Adrenal gland (tissue), 12 donors: Measurements from ENCODE around the gene TTLL12. TPM values are rescaled to one million over a fixed set of nuclear protein-coding genes. Genes with fewer than 3 reads are reported as not detected.

ENCODE experiments used
- DNase-seq, 7 donors: peaks; one replicate each; pipeline ENCODE4 v3.0.0-alpha.2; 2019 to 2020
- H3K27ac ChIP-seq, 5 donors: fragments of 200-600 bp; sonication (generic) in 4 of 5; 1 replicate in 3 of 5; 2 replicates in 2 of 5; pipeline versions ENCODE4 v1.5.1 to v1.8.0; 2016 to 2020; ENCODE audit warnings: mild to moderate bottlenecking in 1 of 5
- H3K27me3 ChIP-seq: fragments of 200-600 bp; 2 replicates; pipeline ENCODE4 v1.8.0; 2021
- H3K36me3 ChIP-seq, 2 donors: fragments of 200-600 bp; replicated peaks in 1 of 2; 1 replicate in 1 of 2; 2 replicates in 1 of 2; pipeline versions ENCODE4 v1.5.1 to v1.8.0; 2018 to 2022
- H3K4me1 ChIP-seq, 2 donors: fragments of 200-600 bp; replicated peaks in 1 of 2; 1 replicate in 1 of 2; 2 replicates in 1 of 2; pipeline versions ENCODE4 v1.5.1 to v1.8.0; 2018 to 2021
- H3K4me3 ChIP-seq, 4 donors: fragments of 200-600 bp; sonication (generic) in 3 of 4; one replicate each; pipeline ENCODE4 v1.5.1; 2016 to 2018
- H3K9me3 ChIP-seq, 3 donors: fragments of 200-600 bp; sonication (generic) in 1 of 3; replicated peaks in 1 of 3; 1 replicate in 2 of 3; 2 replicates in 1 of 3; pipeline versions ENCODE4 v1.5.1 to v1.8.0; 2016 to 2021
- POLR2A ChIP-seq, 2 donors: fragments of 450-650 bp; IDR thresholded peaks; one replicate each; pipeline ENCODE4 v1.6.1; 2017; ENCODE audit warnings: antibody characterized with exemption in 2 of 2, mild to moderate bottlenecking in 2 of 2, moderate library complexity in 1 of 2
- WGBS, 4 donors: extraction: QIAGEN DNeasy Blood & Tissue Kit in 2 of 4; methylation state at CpG; one replicate each; pipeline versions ENCODE4 v1.1.5 to v1.1.7; 2013 to 2017; 5-methylcytosine and 5-hydroxymethylcytosine counted together
- intact Hi-C, 2 donors: fragments of 100-400 bp; cut with DNase I; formaldehyde crosslinking; loops; one replicate each; pipeline versions ENCODE4 v1.14.1 to v1.15.0; 2022 to 2023
- polyA plus RNA-seq, 3 donors: library from polyadenylated mRNA; stranded (reverse); fragments of 200-250 nt in 2 of 3; fragments of 350-450 nt in 1 of 3; fragmentation: Illumina TruSeq in 1 of 3; extraction: RNeasy Lipid Tissue Mini Kit (QIAGEN cat#74804) in 1 of 3; gene quantifications; one replicate each; pipeline ENCODE4 v1.2.3, GENCODE V29; 2013 to 2014
- total RNA-seq, 9 donors: library from RNA; depleted of rRNA in 4 of 9; stranded (reverse); fragments of >200 nt in 4 of 9; fragments of 120-200 nt in 1 of 9; fragmentation: NEBNext Ultra II Directional in 1 of 9; extraction: Animal tissue kit (Norgen Biotek cat#: 25700) in 1 of 9; gene quantifications; one replicate each; pipeline versions ENCODE4 v1.1.0 to v1.2.4, GENCODE V29; 2013 to 2023
- TF ChIP-seq, protein P1 (sequence below), 6 experiments: fragments of 450-650 bp in 4 of 6; fragments of 200-600 bp in 2 of 6; sonication (generic) in 1 of 6; IDR thresholded peaks; 1 replicate in 5 of 6; 2 replicates in 1 of 6; pipeline versions ENCODE4 v1.5.1 to v1.8.0; 2016 to 2021; ENCODE audit warnings: antibody characterized with exemption in 6 of 6, mild to moderate bottlenecking in 2 of 6, moderate library complexity in 1 of 6
- donor health status: healthy with polysubstance abuse.
- donor health status: Bipolar disorder and iron deficiency.
- donor health status: DM: yes; HTN: yes; CAD: no.
- donor health status: DM: no; HTN: no; CAD: no.
- donor health status: DM: no; HTN: no; CAD: no.
- donor health status: DM: yes; HTN: yes; CAD: no.

The TTLL12 gene
- total and polyA plus RNA-seq, 12 donors, result 22.6 to 85.2 (median 59.2) TPM

DNA sequence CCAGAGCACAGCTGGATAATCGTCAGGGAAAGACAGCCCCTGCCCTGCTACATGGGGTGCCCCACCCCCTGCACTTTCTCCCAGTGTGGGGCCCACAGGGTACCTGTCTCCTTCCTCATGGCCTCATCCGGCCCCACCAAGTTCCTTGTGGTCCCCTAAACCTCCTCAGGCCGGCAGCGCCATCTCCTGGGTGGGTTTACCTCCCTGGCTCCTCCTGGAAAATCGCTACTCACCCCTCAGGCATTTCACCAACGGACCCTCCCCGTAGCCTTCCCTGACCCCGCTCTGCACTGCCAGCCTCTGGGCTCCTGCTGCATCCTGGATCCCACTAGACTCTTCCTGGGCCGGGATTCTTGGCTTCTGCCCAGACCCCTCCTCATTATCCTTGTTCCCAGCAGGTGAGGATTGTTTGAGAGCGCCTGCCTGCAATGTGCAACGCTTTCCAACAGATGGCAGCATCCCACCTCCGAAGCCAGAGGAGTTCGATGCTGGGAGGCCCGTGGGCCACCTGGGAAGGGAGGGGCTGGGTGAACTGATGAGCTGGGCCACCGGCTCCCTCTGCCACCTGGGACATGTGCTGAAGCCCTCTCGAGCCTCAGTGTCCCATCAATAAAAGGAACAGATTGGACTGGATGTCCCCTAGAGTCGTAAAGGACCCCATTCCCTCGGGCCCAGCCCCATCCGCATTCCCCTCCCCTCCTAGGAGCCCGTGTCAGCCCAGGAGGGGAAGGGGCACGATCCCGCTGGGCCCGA is 44.2 kb upstream of the TTLL12 start:
- H3K4me3 ChIP-seq, result no peak overlapping the region
- TF ChIP-seq POLR2A (IDR thresholded peaks at IDR 0.05), result no peak
- TF ChIP-seq, protein P1, sequence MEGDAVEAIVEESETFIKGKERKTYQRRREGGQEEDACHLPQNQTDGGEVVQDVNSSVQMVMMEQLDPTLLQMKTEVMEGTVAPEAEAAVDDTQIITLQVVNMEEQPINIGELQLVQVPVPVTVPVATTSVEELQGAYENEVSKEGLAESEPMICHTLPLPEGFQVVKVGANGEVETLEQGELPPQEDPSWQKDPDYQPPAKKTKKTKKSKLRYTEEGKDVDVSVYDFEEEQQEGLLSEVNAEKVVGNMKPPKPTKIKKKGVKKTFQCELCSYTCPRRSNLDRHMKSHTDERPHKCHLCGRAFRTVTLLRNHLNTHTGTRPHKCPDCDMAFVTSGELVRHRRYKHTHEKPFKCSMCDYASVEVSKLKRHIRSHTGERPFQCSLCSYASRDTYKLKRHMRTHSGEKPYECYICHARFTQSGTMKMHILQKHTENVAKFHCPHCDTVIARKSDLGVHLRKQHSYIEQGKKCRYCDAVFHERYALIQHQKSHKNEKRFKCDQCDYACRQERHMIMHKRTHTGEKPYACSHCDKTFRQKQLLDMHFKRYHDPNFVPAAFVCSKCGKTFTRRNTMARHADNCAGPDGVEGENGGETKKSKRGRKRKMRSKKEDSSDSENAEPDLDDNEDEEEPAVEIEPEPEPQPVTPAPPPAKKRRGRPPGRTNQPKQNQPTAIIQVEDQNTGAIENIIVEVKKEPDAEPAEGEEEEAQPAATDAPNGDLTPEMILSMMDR (IDR thresholded peaks at IDR 0.05), result peak; percentile 90 to 94 (median 91)
- peak; percentile 52 to 82 (median 67) for DNase-seq
- 13 to 25% (median 22%) methylated on average over 6 to 23 of the region's 23 CpGs for WGBS, 4 donors
- H3K9me3 ChIP-seq, result no peaks in the 10 kb centered on the region
- no peaks in the 10 kb centered on the region for H3K36me3 ChIP-seq
- intact Hi-C loops, result loop anchor here (5.0 kb wide), 2 partner anchors 41 to 156 kb away; no protein-coding TSS in a partner anchor
- H3K27ac ChIP-seq, result no peak overlapping the region
- peaks cover 9 to 11% of the 10 kb centered on the region in 2 donors for H3K4me1 ChIP-seq
- no peaks in the 10 kb centered on the region for H3K27me3 ChIP-seq

DNA sequence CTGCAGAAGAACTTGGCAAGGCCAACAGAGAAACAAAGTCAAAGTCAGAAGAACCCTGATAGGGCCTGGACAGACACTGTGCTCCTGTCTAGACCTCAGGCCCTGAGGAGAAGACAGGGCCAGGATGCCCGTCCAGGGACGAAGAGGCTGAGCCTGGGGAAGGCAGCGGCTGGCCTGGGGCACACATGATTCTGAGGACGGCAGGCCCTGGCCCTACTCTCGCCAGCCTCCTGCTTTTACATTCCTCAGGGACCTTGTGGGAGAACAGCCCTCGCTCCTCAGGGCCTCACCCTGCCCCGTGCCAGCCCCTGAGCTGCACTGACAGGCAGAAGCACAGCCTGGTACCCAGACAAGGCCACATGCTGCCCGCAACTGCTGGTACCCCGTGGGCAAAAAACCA is 43.6 kb upstream of the TTLL12 start:
- H3K4me1 ChIP-seq, result peaks cover 3 to 5% of the 10 kb centered on the region in 2 donors
- intact Hi-C loops, result loop anchor here (5.0 kb wide), 2 partner anchors 42 to 157 kb away; no protein-coding TSS in a partner anchor
- no peaks in the 10 kb centered on the region for H3K9me3 ChIP-seq
- no peak overlapping the region for H3K4me3 ChIP-seq
- H3K27ac ChIP-seq, result no peak overlapping the region
- H3K36me3 ChIP-seq, result no peaks in the 10 kb centered on the region
- WGBS, 4 donors, result 68 to 79% (median 71%) methylated on average over 7 to 9 of the region's 9 CpGs
- H3K27me3 ChIP-seq, result no peaks in the 10 kb centered on the region
- no peak for TF ChIP-seq POLR2A (IDR thresholded peaks at IDR 0.05)
- TF ChIP-seq, protein P1 (IDR thresholded peaks at IDR 0.05), result no peak
- no peak for DNase-seq

DNA sequence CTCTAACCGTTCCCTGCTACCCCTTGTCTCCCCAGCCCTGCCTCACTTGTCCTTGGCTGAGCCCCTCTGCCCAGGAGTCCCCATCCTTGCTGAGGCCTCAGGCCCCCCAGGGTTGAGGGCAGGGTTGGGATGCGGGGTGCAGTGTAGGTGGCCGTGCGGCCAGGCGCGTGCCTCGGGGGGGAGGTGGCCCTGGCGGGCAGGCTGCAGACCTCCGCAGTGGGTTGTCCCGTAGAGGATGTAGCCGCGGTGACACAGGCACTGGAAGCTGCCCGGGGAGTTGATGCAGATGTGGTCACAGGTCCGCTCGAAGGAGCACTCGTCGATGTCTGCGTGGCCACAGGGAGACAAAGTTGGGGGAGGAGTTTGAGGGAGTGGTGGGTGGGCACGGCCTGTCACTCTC is 41.9 kb upstream of the TTLL12 start:
- Histone ChIP-seq H3K9me3 (no peaks in the 10 kb centered on the region), H3K4me1 (no peaks in the 10 kb centered on the region), H3K4me3 (no peak overlapping the region), H3K27ac (no peak overlapping the region), H3K27me3 (no peaks in the 10 kb centered on the region), H3K36me3 (no peaks in the 10 kb centered on the region)
- no peak for DNase-seq
- intact Hi-C loops, result loop anchor here in 1 of 2 donors (2.0 kb wide), 1 partner anchor 118 kb away; no protein-coding TSS in a partner anchor
- no peak for TF ChIP-seq POLR2A (IDR thresholded peaks at IDR 0.05)
- TF ChIP-seq, protein P1 (IDR thresholded peaks at IDR 0.05), result no peak
- 84 to 93% (median 90%) methylated on average over 11 to 19 of the region's 19 CpGs for WGBS, 4 donors

DNA sequence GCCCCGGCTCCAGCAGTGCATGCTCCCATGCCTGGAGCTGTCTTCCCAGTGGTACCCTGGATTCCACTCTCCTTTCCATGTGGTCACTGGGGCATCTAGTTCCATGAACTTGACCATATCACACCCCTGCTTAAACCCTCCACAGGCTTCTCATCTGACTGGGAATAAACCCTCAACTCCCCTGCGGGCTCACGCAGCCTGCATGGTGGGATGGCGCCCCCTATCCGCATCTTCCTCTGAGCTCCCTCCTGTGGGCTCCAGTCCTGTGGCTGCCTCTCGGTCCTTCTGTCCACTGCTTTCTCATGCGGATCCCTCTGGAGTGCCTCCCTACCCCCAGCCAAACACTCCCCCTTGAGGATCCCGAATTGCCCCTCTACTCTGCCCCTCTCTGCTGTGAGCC is 41.4 kb upstream of the TTLL12 start:
- Histone ChIP-seq H3K9me3 (no peaks in the 10 kb centered on the region), H3K36me3 (no peaks in the 10 kb centered on the region), H3K4me1 (no peaks in the 10 kb centered on the region), H3K27ac (no peak overlapping the region), H3K4me3 (no peak overlapping the region), H3K27me3 (no peaks in the 10 kb centered on the region)
- no peak for TF ChIP-seq POLR2A (IDR thresholded peaks at IDR 0.05)
- TF ChIP-seq, protein P1 (IDR thresholded peaks at IDR 0.05), result peak; percentile 10 to 44 (median 30)
- peak in 6 of 7 donors; percentile 39 to 70 (median 54) for DNase-seq
- intact Hi-C loops, result loop anchor here in 1 of 2 donors (2.0 kb wide), 1 partner anchor 118 kb away; no protein-coding TSS in a partner anchor
- 65 to 78% (median 68%) methylated on average over 8 of the region's 8 CpGs for WGBS, 4 donors
